Measurements from ENCODE around the gene PLPP1. TPM values are rescaled to one million over a fixed set of nuclear protein-coding genes. Genes with fewer than 3 reads are reported as not detected.

PLPP1 gene
- total and polyA plus RNA-seq, 2 of the 8 experiments (the other 6 are each of a cell fraction or from before 2014, with no cell fraction given) = 43.7 to 91.3 TPM

GRCh38 chr5:55497712-55498111 lies 37.1 kb downstream of the PLPP1 start (continued):
- TF ChIP-seq, protein P1, sequence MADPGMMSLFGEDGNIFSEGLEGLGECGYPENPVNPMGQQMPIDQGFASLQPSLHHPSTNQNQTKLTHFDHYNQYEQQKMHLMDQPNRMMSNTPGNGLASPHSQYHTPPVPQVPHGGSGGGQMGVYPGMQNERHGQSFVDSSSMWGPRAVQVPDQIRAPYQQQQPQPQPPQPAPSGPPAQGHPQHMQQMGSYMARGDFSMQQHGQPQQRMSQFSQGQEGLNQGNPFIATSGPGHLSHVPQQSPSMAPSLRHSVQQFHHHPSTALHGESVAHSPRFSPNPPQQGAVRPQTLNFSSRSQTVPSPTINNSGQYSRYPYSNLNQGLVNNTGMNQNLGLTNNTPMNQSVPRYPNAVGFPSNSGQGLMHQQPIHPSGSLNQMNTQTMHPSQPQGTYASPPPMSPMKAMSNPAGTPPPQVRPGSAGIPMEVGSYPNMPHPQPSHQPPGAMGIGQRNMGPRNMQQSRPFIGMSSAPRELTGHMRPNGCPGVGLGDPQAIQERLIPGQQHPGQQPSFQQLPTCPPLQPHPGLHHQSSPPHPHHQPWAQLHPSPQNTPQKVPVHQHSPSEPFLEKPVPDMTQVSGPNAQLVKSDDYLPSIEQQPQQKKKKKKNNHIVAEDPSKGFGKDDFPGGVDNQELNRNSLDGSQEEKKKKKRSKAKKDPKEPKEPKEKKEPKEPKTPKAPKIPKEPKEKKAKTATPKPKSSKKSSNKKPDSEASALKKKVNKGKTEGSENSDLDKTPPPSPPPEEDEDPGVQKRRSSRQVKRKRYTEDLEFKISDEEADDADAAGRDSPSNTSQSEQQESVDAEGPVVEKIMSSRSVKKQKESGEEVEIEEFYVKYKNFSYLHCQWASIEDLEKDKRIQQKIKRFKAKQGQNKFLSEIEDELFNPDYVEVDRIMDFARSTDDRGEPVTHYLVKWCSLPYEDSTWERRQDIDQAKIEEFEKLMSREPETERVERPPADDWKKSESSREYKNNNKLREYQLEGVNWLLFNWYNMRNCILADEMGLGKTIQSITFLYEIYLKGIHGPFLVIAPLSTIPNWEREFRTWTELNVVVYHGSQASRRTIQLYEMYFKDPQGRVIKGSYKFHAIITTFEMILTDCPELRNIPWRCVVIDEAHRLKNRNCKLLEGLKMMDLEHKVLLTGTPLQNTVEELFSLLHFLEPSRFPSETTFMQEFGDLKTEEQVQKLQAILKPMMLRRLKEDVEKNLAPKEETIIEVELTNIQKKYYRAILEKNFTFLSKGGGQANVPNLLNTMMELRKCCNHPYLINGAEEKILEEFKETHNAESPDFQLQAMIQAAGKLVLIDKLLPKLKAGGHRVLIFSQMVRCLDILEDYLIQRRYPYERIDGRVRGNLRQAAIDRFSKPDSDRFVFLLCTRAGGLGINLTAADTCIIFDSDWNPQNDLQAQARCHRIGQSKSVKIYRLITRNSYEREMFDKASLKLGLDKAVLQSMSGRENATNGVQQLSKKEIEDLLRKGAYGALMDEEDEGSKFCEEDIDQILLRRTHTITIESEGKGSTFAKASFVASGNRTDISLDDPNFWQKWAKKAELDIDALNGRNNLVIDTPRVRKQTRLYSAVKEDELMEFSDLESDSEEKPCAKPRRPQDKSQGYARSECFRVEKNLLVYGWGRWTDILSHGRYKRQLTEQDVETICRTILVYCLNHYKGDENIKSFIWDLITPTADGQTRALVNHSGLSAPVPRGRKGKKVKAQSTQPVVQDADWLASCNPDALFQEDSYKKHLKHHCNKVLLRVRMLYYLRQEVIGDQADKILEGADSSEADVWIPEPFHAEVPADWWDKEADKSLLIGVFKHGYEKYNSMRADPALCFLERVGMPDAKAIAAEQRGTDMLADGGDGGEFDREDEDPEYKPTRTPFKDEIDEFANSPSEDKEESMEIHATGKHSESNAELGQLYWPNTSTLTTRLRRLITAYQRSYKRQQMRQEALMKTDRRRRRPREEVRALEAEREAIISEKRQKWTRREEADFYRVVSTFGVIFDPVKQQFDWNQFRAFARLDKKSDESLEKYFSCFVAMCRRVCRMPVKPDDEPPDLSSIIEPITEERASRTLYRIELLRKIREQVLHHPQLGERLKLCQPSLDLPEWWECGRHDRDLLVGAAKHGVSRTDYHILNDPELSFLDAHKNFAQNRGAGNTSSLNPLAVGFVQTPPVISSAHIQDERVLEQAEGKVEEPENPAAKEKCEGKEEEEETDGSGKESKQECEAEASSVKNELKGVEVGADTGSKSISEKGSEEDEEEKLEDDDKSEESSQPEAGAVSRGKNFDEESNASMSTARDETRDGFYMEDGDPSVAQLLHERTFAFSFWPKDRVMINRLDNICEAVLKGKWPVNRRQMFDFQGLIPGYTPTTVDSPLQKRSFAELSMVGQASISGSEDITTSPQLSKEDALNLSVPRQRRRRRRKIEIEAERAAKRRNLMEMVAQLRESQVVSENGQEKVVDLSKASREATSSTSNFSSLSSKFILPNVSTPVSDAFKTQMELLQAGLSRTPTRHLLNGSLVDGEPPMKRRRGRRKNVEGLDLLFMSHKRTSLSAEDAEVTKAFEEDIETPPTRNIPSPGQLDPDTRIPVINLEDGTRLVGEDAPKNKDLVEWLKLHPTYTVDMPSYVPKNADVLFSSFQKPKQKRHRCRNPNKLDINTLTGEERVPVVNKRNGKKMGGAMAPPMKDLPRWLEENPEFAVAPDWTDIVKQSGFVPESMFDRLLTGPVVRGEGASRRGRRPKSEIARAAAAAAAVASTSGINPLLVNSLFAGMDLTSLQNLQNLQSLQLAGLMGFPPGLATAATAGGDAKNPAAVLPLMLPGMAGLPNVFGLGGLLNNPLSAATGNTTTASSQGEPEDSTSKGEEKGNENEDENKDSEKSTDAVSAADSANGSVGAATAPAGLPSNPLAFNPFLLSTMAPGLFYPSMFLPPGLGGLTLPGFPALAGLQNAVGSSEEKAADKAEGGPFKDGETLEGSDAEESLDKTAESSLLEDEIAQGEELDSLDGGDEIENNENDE (IDR thresholded peaks at IDR 0.05; ENCODE audit: insufficient replicate concordance, low read length) = no peak
- TF ChIP-seq BCL11A (IDR thresholded peaks at IDR 0.05; ENCODE audit: low read depth in 2 of 2, low read length in 2 of 2) (no peak), RAD21 (IDR thresholded peaks at IDR 0.05 in 1 of 2, conservative IDR thresholded peaks at IDR 0.05 in 1 of 2; ENCODE audit: low read depth in 2 of 2, low read length in 2 of 2) (no peak), SP4 (IDR thresholded peaks at IDR 0.05; ENCODE audit: low read length) (no peak), POU5F1 (IDR thresholded peaks at IDR 0.05; ENCODE audit: low read depth, low read length) (no peak), TBP (IDR thresholded peaks at IDR 0.05; ENCODE audit: low read depth, low read length) (no peak), SP1 (IDR thresholded peaks at IDR 0.05; ENCODE audit: low read depth, low read length) (no peak), EP300 (IDR thresholded peaks at IDR 0.05; ENCODE audit: borderline replicate concordance in 1 of 2, low read depth in 2 of 2, low read length in 2 of 2) (no peak), JUND (IDR thresholded peaks at IDR 0.05; ENCODE audit: low read length) (no peak), CBX5 (IDR thresholded peaks at IDR 0.05; ENCODE audit: low read depth, low read length) (no peak), EZH2 (IDR thresholded peaks at IDR 0.05; ENCODE audit: low read depth, low read length, severe bottlenecking) (no peak), POLR2A (IDR thresholded peaks at IDR 0.05; ENCODE audit: control extremely low read depth in 1 of 2, low read depth in 2 of 2, low read length in 2 of 2) (no peak), TCF12 (IDR thresholded peaks at IDR 0.05; ENCODE audit: low read depth, low read length) (no peak)

All from H1 (cell line).